Muscle layer of colon (tissue), 2 donors: ENCODE measurements around the gene PMF1.

Experiments used
- H3K27ac ChIP-seq: one replicate; pipeline ENCODE4 v1.7.0; 2013; ENCODE audit warnings: low read depth, mild to moderate bottlenecking, low read length, moderate library complexity
- H3K27me3 ChIP-seq, 2 donors: one replicate each; pipeline ENCODE4 v1.7.0; 2013; ENCODE audit warnings: low read length in 2 of 2, mild to moderate bottlenecking in 2 of 2; ENCODE audit not compliant: insufficient read depth in 2 of 2, control insufficient read depth in 1 of 2
- H3K36me3 ChIP-seq: one replicate; pipeline ENCODE4 v1.7.0; 2013; ENCODE audit warnings: mild to moderate bottlenecking, low read length; ENCODE audit not compliant: insufficient read depth
- H3K4me1 ChIP-seq: one replicate; pipeline ENCODE4 v1.7.0; 2013; ENCODE audit warnings: mild to moderate bottlenecking, low read length; ENCODE audit not compliant: insufficient read depth
- H3K4me3 ChIP-seq, 2 donors: one replicate each; pipeline ENCODE4 v1.7.0; 2013; ENCODE audit warnings: low read length in 2 of 2, low read depth in 1 of 2, mild to moderate bottlenecking in 1 of 2, moderate library complexity in 1 of 2
- H3K9ac ChIP-seq: one replicate; pipeline ENCODE4 v1.7.0; 2013; ENCODE audit warnings: low read length
- H3K9me3 ChIP-seq: one replicate; pipeline ENCODE4 v1.7.0; 2013; ENCODE audit warnings: mild to moderate bottlenecking, low read length
- donor health status: abdominal sarcoma.
- donor health status: Adenocarcinoma of cecum.

The PMF1 gene

GRCh38 chr1:156226116-156226538 is 13.3 kb downstream of the PMF1 start:
- Histone ChIP-seq H3K36me3 (peaks cover 28% of the 10 kb centered on the region), H3K27ac (no peak overlapping the region)

GRCh38 chr1:156226782-156227181 is 14.0 kb downstream of the PMF1 start:
- Histone ChIP-seq H3K36me3 (peaks cover 23% of the 10 kb centered on the region), H3K27me3 (no peaks in the 10 kb centered on the region), H3K9me3 (no peaks in the 10 kb centered on the region), H3K4me3 (no peak overlapping the region), H3K27ac (no peak overlapping the region), H3K4me1 (peaks cover 8% of the 10 kb centered on the region), H3K9ac (no peak overlapping the region)

More at GRCh38 chr1:156226116-156226538, 13.3 kb downstream of the PMF1 start:
- Histone ChIP-seq H3K4me1 (peaks cover 8% of the 10 kb centered on the region), H3K27me3 (no peaks in the 10 kb centered on the region), H3K4me3 (no peak overlapping the region), H3K9ac (no peak overlapping the region), H3K9me3 (no peaks in the 10 kb centered on the region)

GRCh38 chr1:156228501-156228900 is 15.7 kb downstream of the PMF1 start:
- Histone ChIP-seq H3K4me1 (peaks cover 8% of the 10 kb centered on the region), H3K36me3 (peaks cover 25% of the 10 kb centered on the region), H3K4me3 (no peak overlapping the region), H3K9ac (no peak overlapping the region), H3K9me3 (no peaks in the 10 kb centered on the region), H3K27ac (no peak overlapping the region), H3K27me3 (no peaks in the 10 kb centered on the region)

- Histone ChIP-seq H3K36me3 (peaks cover 29% of the 10 kb centered on the region), H3K4me3 (no peak overlapping the region), H3K9ac (no peak overlapping the region), H3K27me3 (no peaks in the 10 kb centered on the region), H3K4me1 (peaks cover 8% of the 10 kb centered on the region), H3K27ac (peak overlapping the region; percentile 36), H3K9me3 (no peaks in the 10 kb centered on the region)
Observed at GRCh38 chr1:156229809-156230472, 17.1 kb downstream of the PMF1 start.

GRCh38 chr1:156230473-156230837 is 17.6 kb downstream of the PMF1 start:
- H3K4me1 ChIP-seq = peaks cover 8% of the 10 kb centered on the region
- peak overlapping the region; percentile 36 for H3K27ac ChIP-seq
- no peaks in the 10 kb centered on the region for H3K9me3 ChIP-seq
- H3K4me3 ChIP-seq = no peak overlapping the region
- no peaks in the 10 kb centered on the region for H3K27me3 ChIP-seq
- peaks cover 29% of the 10 kb centered on the region for H3K36me3 ChIP-seq
- H3K9ac ChIP-seq = no peak overlapping the region

GRCh38 chr1:156232201-156232894 is 19.5 kb downstream of the PMF1 start:
- Histone ChIP-seq H3K36me3 (peaks cover 40% of the 10 kb centered on the region), H3K4me1 (peaks cover 8% of the 10 kb centered on the region), H3K27ac (no peak overlapping the region), H3K4me3 (no peak overlapping the region), H3K27me3 (no peaks in the 10 kb centered on the region), H3K9ac (no peak overlapping the region), H3K9me3 (no peaks in the 10 kb centered on the region)

GRCh38 chr1:156233426-156234127 is 20.8 kb downstream of the PMF1 start:
- H3K36me3 ChIP-seq = peaks cover 48% of the 10 kb centered on the region
- no peak overlapping the region for H3K27ac ChIP-seq
- H3K9me3 ChIP-seq = no peaks in the 10 kb centered on the region
- H3K4me1 ChIP-seq = peaks cover 8% of the 10 kb centered on the region
- no peak overlapping the region for H3K9ac ChIP-seq
- H3K27me3 ChIP-seq = no peaks in the 10 kb centered on the region
- no peak overlapping the region for H3K4me3 ChIP-seq

- H3K36me3 ChIP-seq = peaks cover 60% of the 10 kb centered on the region
- no peaks in the 10 kb centered on the region for H3K27me3 ChIP-seq
- no peaks in the 10 kb centered on the region for H3K9me3 ChIP-seq
- no peaks in the 10 kb centered on the region for H3K4me1 ChIP-seq
- no peak overlapping the region for H3K27ac ChIP-seq
- no peak overlapping the region for H3K9ac ChIP-seq
- H3K4me3 ChIP-seq = no peak overlapping the region
Observed at GRCh38 chr1:156236164-156236563, 23.4 kb downstream of the PMF1 start.

GRCh38 chr1:156238248-156238647 is 25.4 kb downstream of the PMF1 start:
- peaks cover 55% of the 10 kb centered on the region for H3K36me3 ChIP-seq
- H3K27me3 ChIP-seq = no peaks in the 10 kb centered on the region
- H3K27ac ChIP-seq = no peak overlapping the region
- no peak overlapping the region for H3K4me3 ChIP-seq
- no peaks in the 10 kb centered on the region for H3K9me3 ChIP-seq
- no peak overlapping the region for H3K9ac ChIP-seq
- H3K4me1 ChIP-seq = no peaks in the 10 kb centered on the region

GRCh38 chr1:156241311-156241811 is 28.6 kb downstream of the PMF1 start:
- Histone ChIP-seq H3K27me3 (peaks cover 14 to 22% of the 10 kb centered on the region in 2 donors), H3K9ac (no peak overlapping the region), H3K9me3 (no peaks in the 10 kb centered on the region), H3K36me3 (peaks cover 36% of the 10 kb centered on the region), H3K27ac (no peak overlapping the region), H3K4me3 (no peak overlapping the region), H3K4me1 (no peaks in the 10 kb centered on the region)

- H3K27ac ChIP-seq = no peak within 1 kb of the TSS
- no peaks in the 10 kb centered on the region for H3K9me3 ChIP-seq
- H3K36me3 ChIP-seq = peaks cover 31% of the 10 kb centered on the region
- H3K27me3 ChIP-seq = peaks cover 18 to 27% of the 10 kb centered on the region in 2 donors
- H3K9ac ChIP-seq = no peak within 1 kb of the TSS
- peaks cover 2% of the 10 kb centered on the region for H3K4me1 ChIP-seq
- H3K4me3 ChIP-seq = no peak within 1 kb of the TSS
Observed at GRCh38 chr1:156241926-156242325, 29.1 kb downstream of the PMF1 start, which contains the start of gene BGLAP. BGLAP (plus strand) TSS chr1:156242184; CDS start chr1:156242232, 48 bp downstream.
